ENCODE data around the gene TMEM107. TPM values are rescaled to one million over a fixed set of nuclear protein-coding genes. Genes with fewer than 3 reads are reported as not detected.
A peak's percentile ranks its signal among the peaks of the same experiment; 100 is the strongest.

The TMEM107 gene
- total RNA-seq, 4 donors from 2014 or later, result 0.77 to 42.6 (median 25.1) TPM

- H3K9me3 ChIP-seq, result no peaks in the 10 kb centered on the region
- peak overlapping the region; percentile 97 to 99 for H3K27ac ChIP-seq
- no peaks in the 10 kb centered on the region for H3K27me3 ChIP-seq
- DNase-seq, result no peak
- H3K36me3 ChIP-seq, result no peaks in the 10 kb centered on the region
- intact Hi-C loops (cut with DNase I; ENCODE audit: low total_unique reads), result loop anchor here (5.0 to 10.0 kb wide), 2 partner anchors 34 to 64 kb away; partner anchors contain the start of gene HES7
- no peak for TF ChIP-seq POLR2A (IDR thresholded peaks at IDR 0.05)
- TF ChIP-seq, protein P1, sequence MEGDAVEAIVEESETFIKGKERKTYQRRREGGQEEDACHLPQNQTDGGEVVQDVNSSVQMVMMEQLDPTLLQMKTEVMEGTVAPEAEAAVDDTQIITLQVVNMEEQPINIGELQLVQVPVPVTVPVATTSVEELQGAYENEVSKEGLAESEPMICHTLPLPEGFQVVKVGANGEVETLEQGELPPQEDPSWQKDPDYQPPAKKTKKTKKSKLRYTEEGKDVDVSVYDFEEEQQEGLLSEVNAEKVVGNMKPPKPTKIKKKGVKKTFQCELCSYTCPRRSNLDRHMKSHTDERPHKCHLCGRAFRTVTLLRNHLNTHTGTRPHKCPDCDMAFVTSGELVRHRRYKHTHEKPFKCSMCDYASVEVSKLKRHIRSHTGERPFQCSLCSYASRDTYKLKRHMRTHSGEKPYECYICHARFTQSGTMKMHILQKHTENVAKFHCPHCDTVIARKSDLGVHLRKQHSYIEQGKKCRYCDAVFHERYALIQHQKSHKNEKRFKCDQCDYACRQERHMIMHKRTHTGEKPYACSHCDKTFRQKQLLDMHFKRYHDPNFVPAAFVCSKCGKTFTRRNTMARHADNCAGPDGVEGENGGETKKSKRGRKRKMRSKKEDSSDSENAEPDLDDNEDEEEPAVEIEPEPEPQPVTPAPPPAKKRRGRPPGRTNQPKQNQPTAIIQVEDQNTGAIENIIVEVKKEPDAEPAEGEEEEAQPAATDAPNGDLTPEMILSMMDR (IDR thresholded peaks at IDR 0.05), result no peak
- H3K4me1 ChIP-seq, result peaks cover 8 to 13% of the 10 kb centered on the region in 2 donors
- H3K4me3 ChIP-seq, result peak overlapping the region; percentile 68 to 81
These were observed 12.2 kb upstream of the TMEM107 start for GRCh38 chr17:8188263-8188839.

DNA sequence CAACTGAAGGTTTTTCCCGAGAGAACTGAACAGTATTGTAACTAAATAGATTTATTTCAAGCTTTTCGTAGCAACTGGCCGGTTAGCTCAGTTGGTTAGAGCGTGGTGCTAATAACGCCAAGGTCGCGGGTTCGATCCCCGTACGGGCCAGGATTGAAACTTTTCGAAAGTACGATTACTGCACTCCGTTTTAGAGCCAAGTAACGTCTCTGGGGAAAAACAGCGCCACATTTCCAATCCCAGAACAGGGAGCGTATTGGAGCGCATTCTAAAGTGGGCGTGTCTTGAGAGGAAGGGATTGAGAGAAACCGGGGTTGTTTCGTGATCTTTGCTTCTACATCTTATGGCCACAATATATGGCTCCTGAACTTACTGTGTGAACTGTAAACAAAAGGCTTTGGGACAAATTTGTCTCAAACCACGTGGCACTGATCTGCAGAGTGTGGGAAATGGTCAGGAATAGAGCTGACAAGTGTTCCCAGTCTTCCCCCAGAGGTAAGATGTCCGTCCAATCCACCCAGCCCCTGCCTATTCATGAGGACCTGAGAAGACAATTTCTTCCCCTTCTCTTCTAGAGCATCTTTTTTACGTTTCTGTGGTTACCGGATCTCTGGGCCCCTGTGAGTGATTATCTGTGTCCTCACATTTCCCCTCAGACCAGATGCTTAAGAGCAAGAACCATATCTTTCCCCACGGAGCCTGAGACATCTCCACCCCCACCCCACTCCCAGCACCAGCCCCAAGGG is 11.5 kb upstream of the TMEM107 start:
- no peaks in the 10 kb centered on the region for H3K27me3 ChIP-seq
- TF ChIP-seq, protein P1 (IDR thresholded peaks at IDR 0.05), result no peak
- peak; percentile 27 to 32 for TF ChIP-seq POLR2A (IDR thresholded peaks at IDR 0.05)
- peak; percentile 96 for DNase-seq
- no peaks in the 10 kb centered on the region for H3K9me3 ChIP-seq
- peak overlapping the region; percentile 62 to 66 for H3K4me3 ChIP-seq
- H3K27ac ChIP-seq, result peak overlapping the region; percentile 97 to 99
- H3K4me1 ChIP-seq, result peaks cover 8 to 13% of the 10 kb centered on the region in 2 donors
- intact Hi-C loops (cut with DNase I; ENCODE audit: low total_unique reads), result loop anchor here (5.0 to 10.0 kb wide), 2 partner anchors 35 to 63 kb away; partner anchors contain the start of gene HES7
- H3K36me3 ChIP-seq, result no peaks in the 10 kb centered on the region

GRCh38 chr17:8186787-8187516 is 10.8 kb upstream of the TMEM107 start:
- Histone ChIP-seq H3K27ac (peak overlapping the region; percentile 97 to 99), H3K4me3 (peak overlapping the region; percentile 62 to 66), H3K4me1 (peaks cover 8 to 13% of the 10 kb centered on the region in 2 donors), H3K9me3 (no peaks in the 10 kb centered on the region), H3K36me3 (no peaks in the 10 kb centered on the region), H3K27me3 (no peaks in the 10 kb centered on the region)
- peak; percentile 94 to 97 for DNase-seq
- TF ChIP-seq, protein P1 (IDR thresholded peaks at IDR 0.05), result peak; percentile 46 to 63 (median 56)
- TF ChIP-seq POLR2A (IDR thresholded peaks at IDR 0.05), result no peak
- intact Hi-C loops (cut with DNase I; ENCODE audit: low total_unique reads), result loop anchor here (5.0 to 10.0 kb wide), 2 partner anchors 35 to 62 kb away; partner anchors contain the start of gene HES7

DNA sequence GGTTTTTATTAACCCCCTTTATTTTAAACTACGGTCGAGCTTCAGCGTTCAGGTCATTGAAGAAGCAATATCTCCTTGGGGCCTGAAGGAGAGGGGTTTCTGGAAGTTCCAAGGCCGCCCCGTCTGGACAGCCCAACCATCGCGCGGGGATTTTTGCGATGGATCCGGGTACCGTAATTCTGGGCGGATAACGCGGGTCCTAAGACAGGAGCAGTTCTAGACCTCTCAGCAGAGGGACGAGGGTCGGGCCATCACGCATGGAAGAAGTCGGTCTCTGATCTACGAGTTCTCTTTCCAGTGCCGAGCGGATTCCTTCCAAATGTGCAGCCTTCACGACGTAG is 10.2 kb upstream of the TMEM107 start:
- no peak for DNase-seq
- Histone ChIP-seq H3K4me1 (peaks cover 8 to 13% of the 10 kb centered on the region in 2 donors), H3K4me3 (peak overlapping the region; percentile 62 to 66), H3K36me3 (no peaks in the 10 kb centered on the region), H3K9me3 (no peaks in the 10 kb centered on the region), H3K27ac (peak overlapping the region; percentile 97 to 99), H3K27me3 (no peaks in the 10 kb centered on the region)
- intact Hi-C loops (cut with DNase I; ENCODE audit: low total_unique reads), result loop anchor here (5.0 to 10.0 kb wide), 2 partner anchors 36 to 62 kb away; partner anchors contain the start of gene HES7
- TF ChIP-seq POLR2A (IDR thresholded peaks at IDR 0.05), result no peak
- TF ChIP-seq, protein P1 (IDR thresholded peaks at IDR 0.05), result no peak
